Measurements from ENCODE around the gene GPC4.
"Not testable (repeated sequence)": the region's sequence is repeated elsewhere in the genome, so short reads cannot be mapped to it uniquely, and the experiment has no call there.

The GPC4 gene

GRCh38 chrX:133302775-133303445 lies 112.4 kb downstream of the GPC4 start:
- no peak for DNase-seq

- no peak for DNase-seq
Observed at GRCh38 chrX:133300591-133300990, 114.7 kb downstream of the GPC4 start.

- DNase-seq = no peak
Observed at GRCh38 chrX:133297284-133297683, 118.0 kb downstream of the GPC4 start.

GRCh38 chrX:133294126-133294525 lies 121.2 kb downstream of the GPC4 start:
- DNase-seq = no peak

- no peak for DNase-seq
Observed at GRCh38 chrX:133290076-133290475, 125.2 kb downstream of the GPC4 start.

GRCh38 chrX:133287860-133288259 lies 127.4 kb downstream of the GPC4 start:
- DNase-seq = no peak

- no peak for DNase-seq
Observed at GRCh38 chrX:133285341-133285740, 129.9 kb downstream of the GPC4 start.

- DNase-seq = not testable (repeated sequence)
Observed at GRCh38 chrX:133279112-133279730, 136.1 kb downstream of the GPC4 start.

GRCh38 chrX:133273180-133273579 lies 142.1 kb downstream of the GPC4 start:
- no peak for DNase-seq

GRCh38 chrX:133269168-133269567 lies 146.1 kb downstream of the GPC4 start:
- DNase-seq = no peak

GRCh38 chrX:133267621-133268020 lies 147.7 kb downstream of the GPC4 start:
- DNase-seq = no peak

- no peak for DNase-seq
Observed at GRCh38 chrX:133265331-133265730, 150.0 kb downstream of the GPC4 start.

GRCh38 chrX:133258481-133258880 lies 156.8 kb downstream of the GPC4 start:
- DNase-seq = no peak

- DNase-seq = no peak
Observed at GRCh38 chrX:133254666-133255065, 160.6 kb downstream of the GPC4 start.

GRCh38 chrX:133251204-133251603 lies 164.1 kb downstream of the GPC4 start:
- DNase-seq = no peak

GRCh38 chrX:133250184-133251100 lies 164.8 kb downstream of the GPC4 start:
- DNase-seq = no peak
